B cell (primary cell): ENCODE results near the gene BEND5.

ENCODE experiments used
- CTCF ChIP-seq: fragments of 200-600 bp; IDR thresholded peaks from one replicate; pipeline ENCODE4 v1.8.0; 2022; ENCODE audit warnings: antibody characterized with exemption, mild to moderate bottlenecking
- EZH2 ChIP-seq: IDR thresholded peaks from 2 replicates; pipeline ENCODE4 v1.6.1; 2012; ENCODE audit warnings: borderline replicate concordance, low read depth, mild to moderate bottlenecking, moderate library complexity, low read length; ENCODE audit not compliant: insufficient read depth, poor library complexity, severe bottlenecking

GRCh38 chr1:48720929-48721328 lies 55.8 kb downstream of the BEND5 start:
- TF ChIP-seq CTCF (no peak), EZH2 (no peak)
